Measurements from ENCODE around the gene AMIGO1. TPM values are rescaled to one million over a fixed set of nuclear protein-coding genes. Genes with fewer than 3 reads are reported as not detected.

The AMIGO1 gene
- total and polyA plus RNA-seq, 10 of the 15 experiments (the other 5 are each of a cell fraction or from before 2014, with no cell fraction given): 0.02 to 0.28 (median 0.08) TPM; not detected in 1

GRCh38 chr1:109483672-109484518, 25.6 kb downstream of the AMIGO1 start, which contains the start of gene ATXN7L2 (continued):
- TF ChIP-seq ZNF687 (IDR thresholded peaks at IDR 0.05) (0 out of 2 replicates have a peak, but pooled peaks have one; percentile 64), SIN3A (IDR thresholded peaks at IDR 0.05; ENCODE audit: low read depth, low read length) (peak; percentile 75), ZNF207 (IDR thresholded peaks at IDR 0.05; ENCODE audit: borderline replicate concordance) (peak; percentile 84; the same call in 1 of the 2 replicates), ETV6 (conservative IDR thresholded peaks at IDR 0.05 in 1 of 2, IDR thresholded peaks at IDR 0.05 in 1 of 2; ENCODE audit: borderline replicate concordance in 1 of 2, low read depth in 1 of 2) (no peak)
